ENCODE measurements around the gene ACOXL. TPM values are rescaled to one million over a fixed set of nuclear protein-coding genes. Genes with fewer than 3 reads are reported as not detected.
"Not testable (repeated sequence)": the region's sequence is repeated elsewhere in the genome, so short reads cannot be mapped to it uniquely, and the experiment has no call there.

The ACOXL gene
- not detected in 2 replicates for total RNA-seq

- Histone ChIP-seq H3K9me3 (ENCODE audit: low read depth, low read length) (peaks cover 2% of the 10 kb centered on the region), H2AFZ (ENCODE audit: low read length) (no peak within 1 kb of the TSS), H3K27me3 (ENCODE audit: insufficient read depth, low read length) (peaks cover 74% of the 10 kb centered on the region), H3K4me1 (ENCODE audit: insufficient read depth, low read length) (no peaks in the 10 kb centered on the region), H3K79me2 (ENCODE audit: insufficient read depth, low read length) (no peaks in the 10 kb centered on the region), H3K4me3 (ENCODE audit: insufficient read depth, low read length) (no peak within 1 kb of the TSS), H4K20me1 (ENCODE audit: insufficient read depth, low read length) (no peaks in the 10 kb centered on the region), H3K27ac (ENCODE audit: low read depth, low read length) (no peak within 1 kb of the TSS), H3K36me3 (ENCODE audit: insufficient read depth, low read length) (no peaks in the 10 kb centered on the region), H3K4me2 (ENCODE audit: insufficient read depth, low read length) (no peak within 1 kb of the TSS)
- no peak for TF ChIP-seq CTCF (IDR thresholded peaks at IDR 0.05; ENCODE audit: extremely low read depth, low read depth, low read length)
- peak; percentile 50 for DNase-seq (ENCODE audit: insufficient read length, low spot score, missing footprints)
These were observed at the start of gene ACOXL for GRCh38 chr2:110732422-110733413. ACOXL (plus strand) TSS chr2:110732573; CDS start chr2:110768390, 35,817 bp downstream.

- H3K79me2 ChIP-seq (ENCODE audit: insufficient read depth, low read length) = no peaks in the 10 kb centered on the region
- no peaks in the 10 kb centered on the region for H3K9me3 ChIP-seq (ENCODE audit: low read depth, low read length)
- no peak for TF ChIP-seq CTCF (IDR thresholded peaks at IDR 0.05; ENCODE audit: extremely low read depth, low read depth, low read length)
- H3K4me3 ChIP-seq (ENCODE audit: insufficient read depth, low read length) = no peak overlapping the region
- H3K27ac ChIP-seq (ENCODE audit: low read depth, low read length) = no peak overlapping the region
- H3K27me3 ChIP-seq (ENCODE audit: insufficient read depth, low read length) = peaks cover 40% of the 10 kb centered on the region
- no peak overlapping the region for H3K4me2 ChIP-seq (ENCODE audit: insufficient read depth, low read length)
- no peaks in the 10 kb centered on the region for H3K36me3 ChIP-seq (ENCODE audit: insufficient read depth, low read length)
- no peak for DNase-seq (ENCODE audit: insufficient read length, low spot score, missing footprints)
- H2AFZ ChIP-seq (ENCODE audit: low read length) = no peak overlapping the region
- H3K4me1 ChIP-seq (ENCODE audit: insufficient read depth, low read length) = peaks cover 8% of the 10 kb centered on the region
- no peaks in the 10 kb centered on the region for H4K20me1 ChIP-seq (ENCODE audit: insufficient read depth, low read length)
These were observed 49.5 kb upstream of the ACOXL start for GRCh38 chr2:110682872-110683271.

DNA sequence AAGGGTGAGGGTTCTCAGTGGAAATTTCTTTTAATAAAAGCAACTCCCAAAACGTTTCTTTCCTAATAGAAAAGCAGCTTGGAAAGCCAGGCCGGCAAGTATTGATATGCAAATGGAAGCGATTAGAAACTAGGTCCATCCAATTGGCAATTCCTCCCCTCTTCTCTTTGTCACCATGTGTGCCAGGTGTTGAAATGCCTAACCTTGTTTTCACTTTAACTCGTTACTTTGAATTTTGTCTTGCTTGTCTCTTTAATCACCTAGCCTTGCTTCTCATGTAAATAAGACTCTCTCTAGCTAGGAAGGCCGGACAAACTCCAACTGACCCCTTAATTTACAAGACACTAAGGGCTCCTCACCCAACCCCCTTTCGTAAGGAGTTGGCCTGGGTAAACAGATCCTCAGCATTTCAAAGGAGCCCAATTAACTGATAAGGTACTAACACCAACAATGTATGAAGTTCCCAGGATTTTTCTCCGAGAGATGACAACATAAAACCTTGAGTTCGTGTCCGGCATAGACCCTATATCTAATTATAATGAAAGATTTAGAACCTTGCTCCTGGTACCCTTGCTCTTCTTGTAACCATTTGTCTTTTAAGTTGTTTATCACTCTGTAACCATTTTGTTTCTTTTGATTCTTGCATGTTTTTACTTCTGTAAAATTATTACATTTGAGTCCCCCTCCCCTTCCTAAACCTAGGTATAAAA, 44.4 kb upstream of the ACOXL start:
- not testable (repeated sequence) for H3K36me3 ChIP-seq (ENCODE audit: insufficient read depth, low read length); H3K9me3 ChIP-seq (ENCODE audit: low read depth, low read length); H2AFZ ChIP-seq (ENCODE audit: low read length); H3K27ac ChIP-seq (ENCODE audit: low read depth, low read length); H3K4me1 ChIP-seq (ENCODE audit: insufficient read depth, low read length); H3K4me2 ChIP-seq (ENCODE audit: insufficient read depth, low read length); H3K79me2 ChIP-seq (ENCODE audit: insufficient read depth, low read length); DNase-seq (ENCODE audit: insufficient read length, low spot score, missing footprints); H4K20me1 ChIP-seq (ENCODE audit: insufficient read depth, low read length); H3K4me3 ChIP-seq (ENCODE audit: insufficient read depth, low read length)
- peaks cover 74% of the 10 kb centered on the region for H3K27me3 ChIP-seq (ENCODE audit: insufficient read depth, low read length)

GRCh38 chr2:110688594-110689091, 43.7 kb upstream of the ACOXL start:
- no peak for TF ChIP-seq CTCF (IDR thresholded peaks at IDR 0.05; ENCODE audit: extremely low read depth, low read depth, low read length)
- H3K36me3 ChIP-seq (ENCODE audit: insufficient read depth, low read length) = no peaks in the 10 kb centered on the region
- H2AFZ ChIP-seq (ENCODE audit: low read length) = no peak overlapping the region
- no peaks in the 10 kb centered on the region for H3K9me3 ChIP-seq (ENCODE audit: low read depth, low read length)
- peaks cover 67% of the 10 kb centered on the region for H3K27me3 ChIP-seq (ENCODE audit: insufficient read depth, low read length)
- no peak overlapping the region for H3K4me3 ChIP-seq (ENCODE audit: insufficient read depth, low read length)
- no peak for DNase-seq (ENCODE audit: insufficient read length, low spot score, missing footprints)
- no peaks in the 10 kb centered on the region for H3K79me2 ChIP-seq (ENCODE audit: insufficient read depth, low read length)
- no peak overlapping the region for H3K4me2 ChIP-seq (ENCODE audit: insufficient read depth, low read length)
- H3K4me1 ChIP-seq (ENCODE audit: insufficient read depth, low read length) = no peaks in the 10 kb centered on the region
- H3K27ac ChIP-seq (ENCODE audit: low read depth, low read length) = no peak overlapping the region
- no peaks in the 10 kb centered on the region for H4K20me1 ChIP-seq (ENCODE audit: insufficient read depth, low read length)
